ENCODE measurements around the gene UBE2QL1.

- TF ChIP-seq CTCF (IDR thresholded peaks at IDR 0.05; ENCODE audit: insufficient read depth, low read length, poor library complexity, severe bottlenecking) (no peak), EZH2phosphoT487 (conservative IDR thresholded peaks at IDR 0.05; ENCODE audit: low read length) (no peak)
Observed at GRCh38 chr5:6482735-6483134, 34.1 kb downstream of the UBE2QL1 start.

All from SU-DHL-6 (cell line).